ENCODE results near the gene DSEL. TPM values are rescaled to one million over a fixed set of nuclear protein-coding genes. Genes with fewer than 3 reads are reported as not detected.

Gene DSEL
- total and polyA plus RNA-seq, 2 of the 8 experiments (the other 6 are each of a cell fraction or from before 2014, with no cell fraction given) = 3.0 to 22.8 TPM

DNA sequence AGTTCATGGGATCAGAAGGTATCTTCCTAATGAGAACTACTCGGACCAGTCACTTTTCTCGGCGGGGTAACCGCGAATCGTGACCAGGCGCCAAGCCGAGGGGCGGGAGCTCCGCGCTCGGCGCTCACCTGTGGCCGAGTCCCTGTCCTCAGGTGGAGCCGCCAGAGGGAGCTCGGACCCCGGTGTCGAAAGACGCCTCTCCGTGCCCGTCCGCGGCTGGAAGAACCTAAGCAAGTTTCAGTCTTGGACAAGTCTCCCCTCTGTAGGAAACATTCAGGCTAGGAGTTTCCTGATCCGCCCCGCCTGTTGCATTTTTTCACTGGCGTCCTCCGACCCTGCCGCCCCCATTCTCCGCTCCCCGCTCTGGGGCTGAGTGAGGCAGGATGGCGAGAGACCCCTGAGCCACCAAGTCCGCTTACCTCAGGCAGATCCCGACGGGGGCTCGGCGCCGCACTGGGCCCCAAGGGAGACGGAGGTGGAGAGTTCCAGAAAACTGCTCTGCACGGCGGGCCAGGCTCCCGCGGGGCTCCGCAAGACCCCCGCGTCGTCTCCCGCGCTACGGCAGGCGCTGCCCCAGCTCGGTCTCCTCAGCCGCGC, 480 bp downstream of the DSEL start (continued):
- no peak for TF ChIP-seq EZH2 (IDR thresholded peaks at IDR 0.05; ENCODE audit: low read depth, low read length, severe bottlenecking)
- TF ChIP-seq HDAC6 (IDR thresholded peaks at IDR 0.05; ENCODE audit: low read depth, low read length) = no peak
- TF ChIP-seq RXRA (IDR thresholded peaks at IDR 0.05; ENCODE audit: insufficient read depth, low read depth, low read length) = no peak
- TF ChIP-seq CBX8 (IDR thresholded peaks at IDR 0.05; ENCODE audit: borderline replicate concordance, low read depth, low read length) = no peak
- TF ChIP-seq, protein P1, sequence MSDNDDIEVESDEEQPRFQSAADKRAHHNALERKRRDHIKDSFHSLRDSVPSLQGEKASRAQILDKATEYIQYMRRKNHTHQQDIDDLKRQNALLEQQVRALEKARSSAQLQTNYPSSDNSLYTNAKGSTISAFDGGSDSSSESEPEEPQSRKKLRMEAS (IDR thresholded peaks at IDR 0.05) = no peak
- TF ChIP-seq CBX5 (IDR thresholded peaks at IDR 0.05; ENCODE audit: low read depth, low read length) = no peak
- no peak for TF ChIP-seq MAFK (IDR thresholded peaks at IDR 0.05; ENCODE audit: low read depth, low read length)

All from H1 (cell line).